ENCODE measurements around the gene ARID4A. TPM values are rescaled to one million over a fixed set of nuclear protein-coding genes. Genes with fewer than 3 reads are reported as not detected.

ARID4A gene
- total and polyA plus RNA-seq, 7 donors, result 4.2 to 31.9 (median 18.1) TPM

GRCh38 chr14:58398495-58398894, 100.1 kb downstream of the ARID4A start:
- DNase-seq, result no peak
- TF ChIP-seq EP300 (IDR thresholded peaks at IDR 0.05) (no peak), POLR2A (IDR thresholded peaks at IDR 0.05) (no peak), CTCF (IDR thresholded peaks at IDR 0.05) (no peak), POLR2AphosphoS5 (IDR thresholded peaks at IDR 0.05) (no peak)
- Histone ChIP-seq H3K36me3 (no peaks in the 10 kb centered on the region), H3K4me3 (no peak overlapping the region), H3K27me3 (no peaks in the 10 kb centered on the region), H3K27ac (no peak overlapping the region), H3K4me1 (peaks cover 0 to 14% (median 5%) of the 10 kb centered on the region in 4 donors), H3K9me3 (no peaks in the 10 kb centered on the region)
- intact Hi-C loops (cut with DNase I), result loop anchor here (5.0 kb wide), 1 partner anchor 291 kb away; no protein-coding TSS in a partner anchor

GRCh38 chr14:58398895-58399294, 100.5 kb downstream of the ARID4A start:
- no peak overlapping the region for H3K4me3 ChIP-seq
- no peak for TF ChIP-seq POLR2A (IDR thresholded peaks at IDR 0.05)
- TF ChIP-seq CTCF (IDR thresholded peaks at IDR 0.05), result no peak
- TF ChIP-seq EP300 (IDR thresholded peaks at IDR 0.05), result no peak
- TF ChIP-seq POLR2AphosphoS5 (IDR thresholded peaks at IDR 0.05), result no peak
- 95 to 96% methylated on average over 3 of the region's 3 CpGs for WGBS, 2 donors
- intact Hi-C loops (cut with DNase I), result loop anchor here (5.0 kb wide), 1 partner anchor 292 kb away; no protein-coding TSS in a partner anchor
- H3K9me3 ChIP-seq, result no peaks in the 10 kb centered on the region
- H3K27ac ChIP-seq, result no peak overlapping the region
- no peak for DNase-seq
- H3K36me3 ChIP-seq, result no peaks in the 10 kb centered on the region
- H3K4me1 ChIP-seq, result peaks cover 0 to 14% (median 5%) of the 10 kb centered on the region in 4 donors
- no peaks in the 10 kb centered on the region for H3K27me3 ChIP-seq

GRCh38 chr14:58401587-58401986, 103.2 kb downstream of the ARID4A start:
- intact Hi-C loops (cut with DNase I), result no loop called here
- no peak for DNase-seq

GRCh38 chr14:58408681-58409215, 110.4 kb downstream of the ARID4A start:
- 94 to 96% methylated on average over 3 of the region's 3 CpGs for WGBS, 2 donors
- H3K36me3 ChIP-seq, result peaks cover 14 to 57% (median 24%) of the 10 kb centered on the region in 4 donors
- intact Hi-C loops (cut with DNase I), result no loop called here

More at GRCh38 chr14:58401587-58401986, 103.2 kb downstream of the ARID4A start:
- H3K27me3 ChIP-seq, result no peaks in the 10 kb centered on the region
- peaks cover 0 to under 1% (median 0%) of the 10 kb centered on the region in 4 donors for H3K4me1 ChIP-seq
- WGBS, 2 donors, result 93% methylated on average over 3 of the region's 3 CpGs
- no peaks in the 10 kb centered on the region for H3K36me3 ChIP-seq
- no peak overlapping the region for H3K27ac ChIP-seq
- H3K4me3 ChIP-seq, result no peak overlapping the region
- TF ChIP-seq POLR2AphosphoS5 (IDR thresholded peaks at IDR 0.05), result no peak
- TF ChIP-seq CTCF (IDR thresholded peaks at IDR 0.05), result no peak
- no peak for TF ChIP-seq POLR2A (IDR thresholded peaks at IDR 0.05)
- TF ChIP-seq EP300 (IDR thresholded peaks at IDR 0.05), result no peak
- H3K9me3 ChIP-seq, result no peaks in the 10 kb centered on the region

More at GRCh38 chr14:58408681-58409215, 110.4 kb downstream of the ARID4A start:
- TF ChIP-seq POLR2AphosphoS5 (IDR thresholded peaks at IDR 0.05) (no peak), CTCF (IDR thresholded peaks at IDR 0.05) (no peak)
- no peaks in the 10 kb centered on the region for H3K27me3 ChIP-seq
- no peak for DNase-seq
- no peaks in the 10 kb centered on the region for H3K9me3 ChIP-seq
- H3K27ac ChIP-seq, result no peak overlapping the region
- H3K4me3 ChIP-seq, result no peak overlapping the region
- no peaks in the 10 kb centered on the region for H3K4me1 ChIP-seq

All from sigmoid colon (tissue), 7 donors.